ENCODE measurements around the gene NR0B1. TPM values are rescaled to one million over a fixed set of nuclear protein-coding genes. Genes with fewer than 3 reads are reported as not detected.

NR0B1 gene
- total and polyA plus RNA-seq, 2 donors (not counting 1 experiment from before 2014, with no cell fraction given) = 4.6 TPM; not detected in 1

DNA sequence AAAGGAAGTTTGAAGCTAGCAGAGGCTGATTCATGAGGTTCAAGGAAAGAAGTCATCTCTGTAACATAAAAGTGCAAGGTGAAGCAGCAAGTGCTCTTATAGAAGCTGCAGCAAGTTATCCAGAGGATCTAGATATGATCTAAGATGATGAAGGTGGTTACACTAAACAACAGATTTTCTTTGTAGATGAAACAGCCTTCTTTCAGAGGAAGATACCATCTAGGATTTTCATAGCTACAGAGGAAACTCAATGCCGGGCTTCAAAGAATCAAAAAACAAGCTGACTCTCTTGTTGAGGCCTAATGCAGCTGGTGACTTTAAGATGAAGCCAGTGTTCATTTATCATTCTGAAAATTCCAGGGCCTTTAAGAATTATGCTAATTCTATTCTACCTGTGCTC lies 28.8 kb downstream of the NR0B1 start:
- Histone ChIP-seq H3K9ac (ENCODE audit: insufficient read depth, low read length) (no peak overlapping the region), H3K9me3 (ENCODE audit: control insufficient read depth, insufficient read depth, low read depth, low read length) (no peaks in the 10 kb centered on the region), H3K36me3 (ENCODE audit: control insufficient read depth, insufficient read depth, low read length) (no peaks in the 10 kb centered on the region), H3K27me3 (ENCODE audit: control insufficient read depth, insufficient read depth, low read length) (no peaks in the 10 kb centered on the region), H3K4me3 (replicated peaks in 1 of 4; ENCODE audit: control extremely low read depth in 1 of 4, insufficient read depth in 1 of 4, low read depth in 3 of 4, low read length in 4 of 4) (no peak overlapping the region), H4K20me1 (ENCODE audit: control insufficient read depth, extremely low read depth, insufficient read depth, low read length) (no peaks in the 10 kb centered on the region), H3K27ac (ENCODE audit: insufficient read depth, low read length) (no peak overlapping the region), H2AFZ (ENCODE audit: low read length) (no peak overlapping the region), H3K4me2 (ENCODE audit: extremely low read depth, insufficient read depth, low read length) (no peak overlapping the region), H3K4me1 (ENCODE audit: control insufficient read depth, extremely low read depth, insufficient read depth, low read length) (peaks cover 2% of the 10 kb centered on the region), H3K79me2 (ENCODE audit: control insufficient read depth, insufficient read depth, low read length) (no peaks in the 10 kb centered on the region)
- DNase-seq (ENCODE audit: low read depth in 2 of 2) = no peak
- TF ChIP-seq EZH2 (IDR thresholded peaks at IDR 0.05; ENCODE audit: low read length, missing control alignments) = no peak
- TF ChIP-seq, protein P1, sequence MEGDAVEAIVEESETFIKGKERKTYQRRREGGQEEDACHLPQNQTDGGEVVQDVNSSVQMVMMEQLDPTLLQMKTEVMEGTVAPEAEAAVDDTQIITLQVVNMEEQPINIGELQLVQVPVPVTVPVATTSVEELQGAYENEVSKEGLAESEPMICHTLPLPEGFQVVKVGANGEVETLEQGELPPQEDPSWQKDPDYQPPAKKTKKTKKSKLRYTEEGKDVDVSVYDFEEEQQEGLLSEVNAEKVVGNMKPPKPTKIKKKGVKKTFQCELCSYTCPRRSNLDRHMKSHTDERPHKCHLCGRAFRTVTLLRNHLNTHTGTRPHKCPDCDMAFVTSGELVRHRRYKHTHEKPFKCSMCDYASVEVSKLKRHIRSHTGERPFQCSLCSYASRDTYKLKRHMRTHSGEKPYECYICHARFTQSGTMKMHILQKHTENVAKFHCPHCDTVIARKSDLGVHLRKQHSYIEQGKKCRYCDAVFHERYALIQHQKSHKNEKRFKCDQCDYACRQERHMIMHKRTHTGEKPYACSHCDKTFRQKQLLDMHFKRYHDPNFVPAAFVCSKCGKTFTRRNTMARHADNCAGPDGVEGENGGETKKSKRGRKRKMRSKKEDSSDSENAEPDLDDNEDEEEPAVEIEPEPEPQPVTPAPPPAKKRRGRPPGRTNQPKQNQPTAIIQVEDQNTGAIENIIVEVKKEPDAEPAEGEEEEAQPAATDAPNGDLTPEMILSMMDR (conservative IDR thresholded peaks at IDR 0.05 in 1 of 2, IDR thresholded peaks at IDR 0.05 in 1 of 2; ENCODE audit: low read depth in 1 of 2, low read length in 2 of 2) = no peak

DNA sequence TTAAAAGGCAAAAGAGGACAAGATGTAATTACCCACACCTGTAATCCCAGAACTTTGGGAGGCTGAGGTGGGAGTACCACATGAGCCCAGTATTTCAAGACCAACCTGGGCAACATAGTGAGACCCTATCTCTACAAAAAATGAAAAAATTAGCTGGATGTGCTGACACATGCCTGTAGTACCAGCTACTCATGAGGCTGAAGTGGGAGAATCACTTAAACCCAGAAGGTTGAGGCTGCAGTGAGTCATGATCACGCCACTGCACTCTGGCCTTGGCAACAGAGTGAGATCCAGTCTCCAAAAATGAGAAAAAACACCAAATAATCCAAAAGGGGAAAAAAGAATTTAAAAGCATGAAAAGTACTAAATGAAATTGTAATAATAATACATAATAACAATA lies 30.8 kb downstream of the NR0B1 start:
- H3K4me2 ChIP-seq (ENCODE audit: extremely low read depth, insufficient read depth, low read length) = no peak overlapping the region
- TF ChIP-seq EZH2 (IDR thresholded peaks at IDR 0.05; ENCODE audit: low read length, missing control alignments) = no peak
- TF ChIP-seq, protein P1 (conservative IDR thresholded peaks at IDR 0.05 in 1 of 2, IDR thresholded peaks at IDR 0.05 in 1 of 2; ENCODE audit: low read depth in 1 of 2, low read length in 2 of 2) = no peak
- no peaks in the 10 kb centered on the region for H3K79me2 ChIP-seq (ENCODE audit: control insufficient read depth, insufficient read depth, low read length)
- H3K9ac ChIP-seq (ENCODE audit: insufficient read depth, low read length) = no peak overlapping the region
- no peak overlapping the region for H3K27ac ChIP-seq (ENCODE audit: insufficient read depth, low read length)
- no peak overlapping the region for H2AFZ ChIP-seq (ENCODE audit: low read length)
- no peak overlapping the region for H3K4me3 ChIP-seq (replicated peaks in 1 of 4; ENCODE audit: control extremely low read depth in 1 of 4, insufficient read depth in 1 of 4, low read depth in 3 of 4, low read length in 4 of 4)
- H4K20me1 ChIP-seq (ENCODE audit: control insufficient read depth, extremely low read depth, insufficient read depth, low read length) = no peaks in the 10 kb centered on the region
- H3K9me3 ChIP-seq (ENCODE audit: control insufficient read depth, insufficient read depth, low read depth, low read length) = no peaks in the 10 kb centered on the region
- no peaks in the 10 kb centered on the region for H3K27me3 ChIP-seq (ENCODE audit: control insufficient read depth, insufficient read depth, low read length)
- DNase-seq (ENCODE audit: low read depth in 2 of 2) = peak; percentile 42 to 60
- no peaks in the 10 kb centered on the region for H3K36me3 ChIP-seq (ENCODE audit: control insufficient read depth, insufficient read depth, low read length)
- H3K4me1 ChIP-seq (ENCODE audit: control insufficient read depth, extremely low read depth, insufficient read depth, low read length) = peaks cover 2% of the 10 kb centered on the region

DNA sequence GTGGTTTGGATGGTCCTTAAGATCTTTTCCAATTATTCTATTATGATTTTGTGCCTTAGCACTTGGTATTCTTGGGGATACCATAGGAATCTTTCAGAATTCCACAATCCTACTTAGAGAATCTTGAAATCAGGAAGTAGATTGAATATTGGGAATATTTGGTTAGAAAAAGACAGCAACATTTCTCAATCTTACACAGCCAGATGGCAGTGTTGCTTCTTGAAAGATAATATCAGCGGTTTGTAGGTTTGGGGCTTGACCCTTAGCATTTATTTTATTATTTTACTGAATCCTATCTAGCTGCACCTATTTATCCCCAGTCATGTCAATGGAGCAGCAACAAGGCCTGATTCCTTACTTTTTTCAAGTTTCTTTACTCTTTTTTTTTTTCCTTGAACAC lies 33.7 kb downstream of the NR0B1 start:
- no peaks in the 10 kb centered on the region for H3K4me1 ChIP-seq (ENCODE audit: control insufficient read depth, extremely low read depth, insufficient read depth, low read length)
- no peaks in the 10 kb centered on the region for H4K20me1 ChIP-seq (ENCODE audit: control insufficient read depth, extremely low read depth, insufficient read depth, low read length)
- TF ChIP-seq EZH2 (IDR thresholded peaks at IDR 0.05; ENCODE audit: low read length, missing control alignments) = no peak
- TF ChIP-seq, protein P1 (conservative IDR thresholded peaks at IDR 0.05 in 1 of 2, IDR thresholded peaks at IDR 0.05 in 1 of 2; ENCODE audit: low read depth in 1 of 2, low read length in 2 of 2) = peak; percentile 24 to 27
- no peak overlapping the region for H3K27ac ChIP-seq (ENCODE audit: insufficient read depth, low read length)
- H3K9me3 ChIP-seq (ENCODE audit: control insufficient read depth, insufficient read depth, low read depth, low read length) = no peaks in the 10 kb centered on the region
- H3K4me2 ChIP-seq (ENCODE audit: extremely low read depth, insufficient read depth, low read length) = no peak overlapping the region
- no peaks in the 10 kb centered on the region for H3K27me3 ChIP-seq (ENCODE audit: control insufficient read depth, insufficient read depth, low read length)
- DNase-seq (ENCODE audit: low read depth in 2 of 2) = peak in 1 of 2 donors; percentile 53
- H3K79me2 ChIP-seq (ENCODE audit: control insufficient read depth, insufficient read depth, low read length) = no peaks in the 10 kb centered on the region
- H2AFZ ChIP-seq (ENCODE audit: low read length) = no peak overlapping the region
- H3K4me3 ChIP-seq (replicated peaks in 1 of 4; ENCODE audit: control extremely low read depth in 1 of 4, insufficient read depth in 1 of 4, low read depth in 3 of 4, low read length in 4 of 4) = no peak overlapping the region
- no peak overlapping the region for H3K9ac ChIP-seq (ENCODE audit: insufficient read depth, low read length)
- H3K36me3 ChIP-seq (ENCODE audit: control insufficient read depth, insufficient read depth, low read length) = no peaks in the 10 kb centered on the region

Measured in fibroblast of lung (primary cell).